SU-DHL-6 (cell line): ENCODE results near the gene PDE4D.

Source experiments
- H2AFZ ChIP-seq: fragments of 200-600 bp; sonication (generic); 2 replicates; pipeline ENCODE4 v1.6.1; 2014; ENCODE audit warnings: low read depth, mild to moderate bottlenecking, moderate library complexity, mixed read lengths, antibody characterized with exemption, low read length; ENCODE audit not compliant: severe bottlenecking
- H3F3A ChIP-seq: fragments of 200-600 bp; shearing (Covaris generic); 2 replicates; pipeline ENCODE4 v1.6.0; 2016; ENCODE audit warnings: antibody characterized with exemption, mild to moderate bottlenecking; ENCODE audit not compliant: insufficient read depth
- H3K27ac ChIP-seq: fragments of 200-600 bp; sonication (generic); 2 replicates; pipeline ENCODE4 v1.5.1; 2016; ENCODE audit warnings: low read depth, mild to moderate bottlenecking, low read length, moderate library complexity, mixed read lengths
- H3K27me3 ChIP-seq: fragments of 200-600 bp; sonication (generic), shearing (Covaris generic); 2 replicates; pipeline ENCODE4 v1.6.0; 2014; ENCODE audit warnings: mild to moderate bottlenecking, low read length
- H3K36me3 ChIP-seq: fragments of 200-600 bp; sonication (generic); 2 replicates; pipeline ENCODE4 v1.6.1; 2014; ENCODE audit warnings: mild to moderate bottlenecking, low read length, mixed read lengths
- H3K4me2 ChIP-seq: fragments of 300-600, 200-600 bp; shearing (Covaris generic), sonication (generic); 2 replicates; pipeline ENCODE4 v1.6.0; 2014; ENCODE audit warnings: low read length, low read depth, mild to moderate bottlenecking; ENCODE audit not compliant: poor library complexity, severe bottlenecking
- H3K4me3 ChIP-seq: fragments of 200-600 bp; sonication (generic); 2 replicates; pipeline ENCODE4 v1.5.1; 2014; ENCODE audit warnings: antibody characterized with exemption, low read length, mild to moderate bottlenecking, mixed read lengths; ENCODE audit not compliant: insufficient read depth, poor library complexity, severe bottlenecking
- H3K79me2 ChIP-seq: fragments of 200-600 bp; sonication (generic); 2 replicates; pipeline ENCODE4 v1.6.1; 2014; ENCODE audit warnings: mild to moderate bottlenecking, low read length, moderate library complexity; ENCODE audit not compliant: insufficient read depth
- H3K9ac ChIP-seq: fragments of 200-600 bp; sonication (generic); 2 replicates; pipeline ENCODE4 v1.7.0; 2014; ENCODE audit warnings: mild to moderate bottlenecking, low read length
- H3K9me2 ChIP-seq: fragments of 200-600 bp; sonication (generic); replicated peaks from 2 replicates; pipeline ENCODE4 v1.6.1; 2014; ENCODE audit warnings: low read length; ENCODE audit not compliant: insufficient read depth
- H3K9me3 ChIP-seq: fragments of 200-600 bp; sonication (generic); 2 replicates; pipeline ENCODE4 v1.6.1; 2014; ENCODE audit warnings: low read length, mixed read lengths; ENCODE audit not compliant: insufficient read depth
- H4K20me1 ChIP-seq: fragments of 200-600 bp; sonication (generic); 2 replicates; pipeline ENCODE4 v1.6.1; 2014; ENCODE audit warnings: low read depth, mild to moderate bottlenecking, antibody characterized with exemption, low read length, moderate library complexity, mixed read lengths
- CTCF ChIP-seq: fragments of 200-600 bp; sonication (generic); IDR thresholded peaks from one replicate; pipeline ENCODE4 v1.5.1; 2017; ENCODE audit warnings: antibody characterized with exemption, mild to moderate bottlenecking, low read length, moderate library complexity; ENCODE audit not compliant: insufficient read depth, poor library complexity, severe bottlenecking
- EZH2phosphoT487 ChIP-seq: fragments of 200-600 bp; sonication (generic), shearing (Covaris generic); conservative IDR thresholded peaks from 2 replicates; pipeline ENCODE4 v1.6.1; 2018; ENCODE audit warnings: mild to moderate bottlenecking, antibody characterized with exemption, low read length, moderate library complexity, mixed read lengths

The PDE4D gene

GRCh38 chr5:59829386-59829785, 64.1 kb downstream of the PDE4D start:
- no peaks in the 10 kb centered on the region for H3K9me3 ChIP-seq
- no peaks in the 10 kb centered on the region for H3K79me2 ChIP-seq
- no peaks in the 10 kb centered on the region for H3K36me3 ChIP-seq
- H3K27me3 ChIP-seq: no peaks in the 10 kb centered on the region
- no peak overlapping the region for H3K27ac ChIP-seq
- no peak overlapping the region for H3K9ac ChIP-seq
- no peaks in the 10 kb centered on the region for H3K9me2 ChIP-seq
- H3K4me3 ChIP-seq: no peak overlapping the region
- H4K20me1 ChIP-seq: no peaks in the 10 kb centered on the region
- no peak overlapping the region for H3K4me2 ChIP-seq
- no peak for TF ChIP-seq EZH2phosphoT487
- no peak for TF ChIP-seq CTCF
- no peaks in the 10 kb centered on the region for H3F3A ChIP-seq
- no peak overlapping the region for H2AFZ ChIP-seq

- Histone ChIP-seq H3K27me3 (no peaks in the 10 kb centered on the region), H3K4me2 (no peak overlapping the region), H3K27ac (no peak overlapping the region), H4K20me1 (no peaks in the 10 kb centered on the region), H3K4me3 (no peak overlapping the region), H2AFZ (no peak overlapping the region), H3K79me2 (no peaks in the 10 kb centered on the region), H3K9ac (no peak overlapping the region), H3K9me2 (no peaks in the 10 kb centered on the region), H3K36me3 (no peaks in the 10 kb centered on the region), H3K9me3 (no peaks in the 10 kb centered on the region), H3F3A (no peaks in the 10 kb centered on the region)
- TF ChIP-seq CTCF (no peak), EZH2phosphoT487 (no peak)
Measured at GRCh38 chr5:59828623-59829022, 64.9 kb downstream of the PDE4D start.

- Histone ChIP-seq H3K4me3 (no peak overlapping the region), H4K20me1 (no peaks in the 10 kb centered on the region), H3K9me2 (no peaks in the 10 kb centered on the region), H2AFZ (no peak overlapping the region), H3K9me3 (no peaks in the 10 kb centered on the region), H3K79me2 (no peaks in the 10 kb centered on the region), H3K4me2 (no peak overlapping the region), H3K36me3 (no peaks in the 10 kb centered on the region), H3F3A (no peaks in the 10 kb centered on the region), H3K9ac (no peak overlapping the region), H3K27ac (no peak overlapping the region), H3K27me3 (no peaks in the 10 kb centered on the region)
- TF ChIP-seq CTCF: no peak
- no peak for TF ChIP-seq EZH2phosphoT487
Measured at GRCh38 chr5:59826996-59827395, 66.5 kb downstream of the PDE4D start.
